Measurements from ENCODE around the gene ARHGAP44. TPM values are rescaled to one million over a fixed set of nuclear protein-coding genes. Genes with fewer than 3 reads are reported as not detected.

Gene ARHGAP44
- total RNA-seq, 4 donors from 2014 or later: 10.9 to 22.0 (median 18.7) TPM

- 78 to 81% methylated on average over 6 of the region's 6 CpGs for WGBS, 2 donors
- no peak overlapping the region for H3K27ac ChIP-seq
- H3K4me3 ChIP-seq (replicated peaks in 1 of 3): no peak overlapping the region
- intact Hi-C loops (cut with DNase I): loop anchor here (10.0 kb wide), 1 partner anchor 190 kb away; no protein-coding TSS in a partner anchor
- no peaks in the 10 kb centered on the region for H3K27me3 ChIP-seq
- TF ChIP-seq CTCF (IDR thresholded peaks at IDR 0.05) (no peak), POLR2A (IDR thresholded peaks at IDR 0.05) (no peak)
- peaks cover 3 to 6% of the 10 kb centered on the region in 2 donors for H3K4me1 ChIP-seq
- H3K36me3 ChIP-seq: no peaks in the 10 kb centered on the region
- DNase-seq: no peak
- H3K9me3 ChIP-seq: no peaks in the 10 kb centered on the region
Measured at GRCh38 chr17:12794919-12795532, 5.7 kb downstream of the ARHGAP44 start.

GRCh38 chr17:12800855-12801365 is 11.6 kb downstream of the ARHGAP44 start:
- intact Hi-C loops (cut with DNase I): no loop called here
- Histone ChIP-seq H3K9me3 (no peaks in the 10 kb centered on the region), H3K36me3 (no peaks in the 10 kb centered on the region), H3K27me3 (no peaks in the 10 kb centered on the region), H3K4me1 (no peaks in the 10 kb centered on the region), H3K4me3 (replicated peaks in 1 of 3) (no peak overlapping the region), H3K27ac (no peak overlapping the region)
- TF ChIP-seq CTCF (IDR thresholded peaks at IDR 0.05): no peak
- TF ChIP-seq POLR2A (IDR thresholded peaks at IDR 0.05): no peak
- no peak for DNase-seq
- 70 to 74% methylated on average over 3 of the region's 3 CpGs for WGBS, 2 donors

- WGBS, 2 donors: 98 to 100% methylated on average over 1 of the region's 1 CpG
- Histone ChIP-seq H3K4me3 (replicated peaks in 1 of 3) (no peak overlapping the region), H3K36me3 (no peaks in the 10 kb centered on the region), H3K27ac (no peak overlapping the region), H3K9me3 (no peaks in the 10 kb centered on the region), H3K4me1 (no peaks in the 10 kb centered on the region), H3K27me3 (no peaks in the 10 kb centered on the region)
- TF ChIP-seq POLR2A (IDR thresholded peaks at IDR 0.05): no peak
- no peak for TF ChIP-seq CTCF (IDR thresholded peaks at IDR 0.05)
- intact Hi-C loops (cut with DNase I): no loop called here
- no peak for DNase-seq
Measured at GRCh38 chr17:12806630-12807029, 17.3 kb downstream of the ARHGAP44 start.

- H3K4me3 ChIP-seq (replicated peaks in 1 of 3): no peak overlapping the region
- intact Hi-C loops (cut with DNase I): no loop called here
- H3K9me3 ChIP-seq: no peaks in the 10 kb centered on the region
- DNase-seq: no peak
- 95 to 97% methylated on average over 3 of the region's 3 CpGs for WGBS, 2 donors
- TF ChIP-seq CTCF (IDR thresholded peaks at IDR 0.05) (no peak), POLR2A (IDR thresholded peaks at IDR 0.05) (no peak)
- H3K36me3 ChIP-seq: no peaks in the 10 kb centered on the region
- H3K27me3 ChIP-seq: no peaks in the 10 kb centered on the region
- H3K4me1 ChIP-seq: no peaks in the 10 kb centered on the region
- H3K27ac ChIP-seq: no peak overlapping the region
Measured at GRCh38 chr17:12808723-12809122, 19.4 kb downstream of the ARHGAP44 start.

- Histone ChIP-seq H3K4me3 (replicated peaks in 1 of 3) (no peak overlapping the region), H3K36me3 (no peaks in the 10 kb centered on the region), H3K4me1 (no peaks in the 10 kb centered on the region), H3K27me3 (no peaks in the 10 kb centered on the region), H3K27ac (no peak overlapping the region), H3K9me3 (no peaks in the 10 kb centered on the region)
- WGBS, 2 donors: 78 to 81% methylated on average over 5 of the region's 5 CpGs
- intact Hi-C loops (cut with DNase I): no loop called here
- no peak for DNase-seq
- TF ChIP-seq CTCF (IDR thresholded peaks at IDR 0.05) (no peak), POLR2A (IDR thresholded peaks at IDR 0.05) (no peak)
Measured at GRCh38 chr17:12812877-12813276, 23.6 kb downstream of the ARHGAP44 start.

All from thyroid gland (tissue), 4 donors.